RPMI8226 (cell line): Measurements from ENCODE around the gene RGL1.

Source experiments
- DNase-seq: peaks from one replicate; pipeline ENCODE4 v3.0.0-alpha.2; 2015

Gene RGL1

GRCh38 chr1:183926983-183927382, 122.1 kb downstream of the RGL1 start:
- DNase-seq, result no peak

GRCh38 chr1:183931646-183932271, 126.8 kb downstream of the RGL1 start:
- no peak for DNase-seq

GRCh38 chr1:183932412-183932811, 127.5 kb downstream of the RGL1 start:
- DNase-seq, result no peak

DNA sequence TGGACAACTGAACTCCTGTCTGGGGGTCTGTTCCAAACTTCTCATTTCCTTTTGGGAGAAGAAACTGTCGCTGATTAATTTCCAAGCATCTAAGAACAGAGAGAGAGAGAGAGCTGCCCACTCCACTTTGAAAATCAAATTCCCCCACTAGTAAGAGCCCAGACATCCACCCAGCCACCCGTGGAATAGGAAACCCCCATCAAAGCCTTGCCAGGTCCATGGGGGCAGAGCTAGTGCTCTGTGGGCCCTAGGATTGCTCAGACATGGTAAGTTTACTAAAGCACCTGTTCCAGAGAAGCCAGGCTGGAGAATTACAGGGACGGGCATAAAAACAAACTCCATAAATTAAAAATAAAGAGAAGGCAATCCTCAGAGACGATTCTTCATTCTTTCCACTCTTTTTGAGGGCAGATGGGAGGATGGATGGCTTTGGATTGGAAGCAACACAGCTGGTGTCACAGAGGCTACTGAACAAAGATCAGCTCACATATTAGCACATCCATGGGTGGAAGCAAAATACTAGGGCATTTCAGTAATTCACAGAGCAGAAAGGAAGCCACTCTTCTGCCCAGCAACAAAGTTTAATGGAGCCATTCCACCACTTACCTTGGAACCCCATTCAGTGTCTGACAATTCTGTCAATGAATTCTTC, 128.7 kb downstream of the RGL1 start:
- no peak for DNase-seq

DNA sequence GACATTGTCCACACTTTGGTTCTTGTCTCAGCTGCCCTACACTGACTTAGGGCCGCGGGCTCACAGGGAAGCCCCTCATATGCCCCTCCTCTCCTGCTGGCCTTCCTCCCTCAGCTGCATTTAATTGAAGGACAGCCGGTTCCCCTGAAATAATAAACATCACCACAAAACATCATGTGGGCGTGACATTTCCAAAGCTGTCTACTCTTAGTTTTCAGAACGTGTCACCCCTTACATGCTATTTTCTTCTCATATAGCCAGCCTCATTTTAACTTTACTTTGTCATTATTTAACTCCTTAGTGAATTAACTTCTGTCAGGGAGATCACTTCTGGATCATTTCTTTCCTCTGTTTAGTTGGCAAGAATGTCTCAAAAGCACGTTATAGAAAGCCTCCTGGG, 129.4 kb downstream of the RGL1 start:
- no peak for DNase-seq

- DNase-seq, result no peak
These were observed 131.1 kb downstream of the RGL1 start for GRCh38 chr1:183936009-183936408.

- DNase-seq, result no peak
These were observed 131.9 kb downstream of the RGL1 start for GRCh38 chr1:183936791-183937190.

- no peak for DNase-seq
These were observed 132.7 kb downstream of the RGL1 start for GRCh38 chr1:183937611-183938010.

DNA sequence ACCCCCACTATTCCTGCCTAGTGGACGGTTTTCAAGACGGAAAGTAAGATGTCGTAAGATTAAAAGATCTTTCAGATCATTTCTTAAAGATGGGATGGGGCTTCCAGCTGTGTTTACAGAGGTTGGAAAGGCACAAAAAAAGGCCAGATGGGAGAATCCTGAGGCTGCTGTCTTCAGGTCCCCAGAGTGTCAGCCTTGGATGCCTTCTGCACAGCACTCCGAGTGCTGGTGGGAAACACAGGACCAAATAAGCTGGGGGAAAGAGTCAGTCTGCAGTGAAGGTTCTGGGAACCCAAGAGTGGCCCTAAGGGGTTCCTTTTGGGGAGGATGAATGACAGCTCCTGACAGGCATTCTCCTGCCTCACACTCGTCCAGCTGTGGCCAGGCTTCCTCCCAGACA, 136.1 kb downstream of the RGL1 start:
- DNase-seq, result no peak

GRCh38 chr1:183942933-183943693, 138.2 kb downstream of the RGL1 start:
- DNase-seq, result peak; percentile 50

DNA sequence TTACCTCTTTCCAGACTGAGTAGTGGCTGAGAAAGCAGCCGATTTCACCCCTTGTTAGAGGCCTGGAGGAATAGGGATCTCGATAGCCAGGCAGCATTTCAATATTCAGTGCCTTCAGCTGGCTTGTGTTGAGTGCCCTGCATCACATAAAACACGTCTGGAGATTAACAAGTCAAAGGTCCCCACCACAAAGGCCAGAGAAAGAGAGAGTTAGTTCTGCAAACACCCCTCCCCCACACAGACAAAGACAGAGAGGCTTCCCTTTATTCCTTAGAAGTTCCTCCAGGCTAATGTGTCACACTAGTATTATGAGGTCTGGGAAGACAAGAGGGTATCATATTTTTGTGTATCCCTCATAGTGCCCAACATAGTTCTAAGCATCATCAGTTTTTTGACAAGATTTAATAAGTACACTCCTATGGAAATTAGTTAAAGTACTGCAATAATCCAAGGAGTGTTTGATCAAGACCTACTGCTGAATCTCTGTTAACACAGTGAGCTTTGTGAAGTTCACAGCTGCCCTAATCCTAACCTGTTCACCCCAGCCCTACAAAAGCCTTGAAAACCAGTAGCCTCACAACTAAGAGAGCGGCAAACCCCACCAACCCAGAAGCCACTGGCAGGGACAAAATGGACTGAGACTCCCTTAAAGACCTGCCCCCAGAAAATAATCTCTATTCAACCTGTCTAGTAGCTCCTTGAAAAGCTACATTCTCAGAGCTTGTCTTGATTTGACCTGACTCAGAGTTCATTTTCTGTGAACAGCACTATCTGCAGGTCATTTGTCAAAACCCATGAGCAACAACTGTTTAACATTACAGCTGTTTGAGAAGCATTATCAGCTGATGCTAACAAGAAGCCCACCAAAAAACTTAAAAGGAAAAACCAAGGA, 140.8 kb downstream of the RGL1 start:
- DNase-seq, result no peak

DNA sequence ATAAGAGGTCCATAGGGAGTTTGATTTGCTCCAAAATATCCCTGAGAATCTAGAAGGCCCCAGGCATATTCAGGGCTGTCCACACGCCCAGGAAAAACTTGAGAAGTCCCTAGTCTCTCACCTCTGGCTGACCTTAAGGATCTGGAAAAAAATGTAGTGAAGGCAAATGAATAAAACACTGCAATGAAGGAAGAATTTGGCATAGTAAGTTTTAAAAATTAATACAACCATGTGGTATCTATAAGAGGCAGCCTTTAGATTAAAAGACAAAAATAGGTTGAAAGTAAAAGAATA, 141.3 kb downstream of the RGL1 start:
- no peak for DNase-seq

GRCh38 chr1:183947988-183948387, 143.1 kb downstream of the RGL1 start:
- no peak for DNase-seq

- DNase-seq, result no peak
These were observed 147.2 kb downstream of the RGL1 start for GRCh38 chr1:183952101-183952500.

DNA sequence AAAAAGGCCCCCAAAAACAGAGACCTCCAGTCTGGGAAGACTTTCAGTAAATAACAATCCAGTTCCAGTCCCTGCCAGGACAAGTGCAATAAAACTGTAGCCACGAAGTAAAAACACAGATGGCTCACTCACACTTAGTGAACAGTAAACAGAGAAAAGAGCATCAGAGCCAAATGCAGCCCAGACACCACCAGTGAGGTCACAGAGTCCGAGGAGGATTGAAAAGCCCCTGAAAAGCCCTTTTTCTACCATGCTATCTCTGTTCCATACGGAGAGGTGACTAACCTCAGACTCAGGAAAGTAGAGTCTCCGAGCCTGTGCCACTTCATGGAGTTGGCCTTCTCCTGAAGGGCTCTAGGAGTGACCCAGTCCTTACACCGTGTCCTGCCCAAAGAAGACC, 148.1 kb downstream of the RGL1 start:
- DNase-seq, result no peak

GRCh38 chr1:183954496-183954895, 149.6 kb downstream of the RGL1 start:
- no peak for DNase-seq

DNA sequence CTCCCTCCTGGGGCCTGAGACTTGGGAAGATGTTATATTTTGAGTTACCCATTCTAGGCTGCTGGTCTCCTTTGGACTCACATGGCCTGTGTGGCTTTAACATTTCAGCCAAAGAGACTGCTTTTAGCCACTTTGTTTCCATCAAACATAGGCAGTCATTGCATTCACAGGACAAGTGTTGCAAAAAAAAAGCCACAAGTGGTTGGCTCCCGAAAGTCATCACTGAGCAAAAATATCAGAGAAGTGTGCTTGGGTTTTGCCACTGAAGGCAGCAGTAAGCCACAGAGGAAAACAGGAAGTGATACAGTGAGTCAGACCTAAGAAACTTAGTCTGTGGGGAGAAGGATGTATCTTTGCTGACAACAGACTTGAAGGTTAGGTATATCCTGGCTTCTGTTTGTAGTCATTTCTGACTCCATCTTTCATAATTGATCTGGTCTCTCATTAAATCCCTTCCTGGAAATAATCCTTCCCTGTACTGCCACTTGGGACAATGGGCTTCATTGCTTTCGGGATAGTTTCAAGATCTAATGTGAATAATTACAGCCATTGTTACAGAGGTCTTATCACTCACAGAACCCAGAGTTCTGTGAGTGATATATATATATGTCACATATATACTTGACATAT, 151.8 kb downstream of the RGL1 start:
- peak; percentile 93 for DNase-seq

DNA sequence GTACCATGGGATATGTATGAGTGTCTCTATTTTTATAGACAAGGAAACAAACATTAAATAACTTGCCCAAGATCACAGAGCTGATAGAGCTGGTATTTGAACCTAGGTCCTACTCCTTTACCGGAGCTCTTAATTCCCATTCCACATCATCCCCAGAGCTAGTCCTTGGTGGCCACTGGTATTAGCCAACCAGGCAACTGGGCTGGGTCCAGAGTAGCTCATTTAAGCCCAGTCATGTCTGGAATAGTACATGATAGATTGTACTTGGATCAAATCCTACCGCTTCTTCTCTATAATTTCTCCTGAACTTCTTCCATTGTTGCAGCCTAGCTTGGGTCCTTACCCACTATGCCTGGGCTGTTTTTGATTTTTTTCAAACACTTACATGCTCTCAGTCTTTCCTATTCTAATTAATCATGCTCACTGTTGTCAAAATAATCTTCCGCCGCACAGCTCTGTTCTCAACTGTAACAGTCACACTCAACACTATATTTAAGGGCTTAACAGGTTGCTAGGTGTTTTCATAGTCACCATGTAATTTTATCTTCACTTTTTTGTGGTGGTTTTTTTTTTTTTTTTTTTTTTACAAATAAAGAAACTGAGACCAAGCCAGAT, 152.4 kb downstream of the RGL1 start:
- no peak for DNase-seq

GRCh38 chr1:183958958-183959357, 154.0 kb downstream of the RGL1 start:
- no peak for DNase-seq

DNA sequence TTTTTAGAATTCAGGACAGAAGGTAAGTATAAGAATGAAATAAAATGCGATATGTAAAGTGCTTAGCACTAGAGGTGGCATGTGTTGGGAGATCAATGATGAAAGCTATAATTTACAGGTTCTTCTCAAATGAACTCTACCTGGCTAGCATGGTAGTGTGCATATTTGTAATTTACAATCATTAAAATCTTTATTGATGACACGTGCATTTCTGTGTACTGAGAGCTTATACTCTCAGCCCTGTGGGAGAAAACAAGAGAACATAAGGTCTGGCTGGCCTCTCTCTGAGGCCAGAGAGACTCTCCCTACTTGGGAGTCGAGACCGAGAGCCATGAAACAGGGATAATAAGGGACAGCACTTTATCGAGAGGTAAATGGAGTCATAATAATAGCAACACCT, 156.2 kb downstream of the RGL1 start:
- DNase-seq, result no peak

- no peak for DNase-seq
These were observed 158.0 kb downstream of the RGL1 start for GRCh38 chr1:183962903-183963302.

DNA sequence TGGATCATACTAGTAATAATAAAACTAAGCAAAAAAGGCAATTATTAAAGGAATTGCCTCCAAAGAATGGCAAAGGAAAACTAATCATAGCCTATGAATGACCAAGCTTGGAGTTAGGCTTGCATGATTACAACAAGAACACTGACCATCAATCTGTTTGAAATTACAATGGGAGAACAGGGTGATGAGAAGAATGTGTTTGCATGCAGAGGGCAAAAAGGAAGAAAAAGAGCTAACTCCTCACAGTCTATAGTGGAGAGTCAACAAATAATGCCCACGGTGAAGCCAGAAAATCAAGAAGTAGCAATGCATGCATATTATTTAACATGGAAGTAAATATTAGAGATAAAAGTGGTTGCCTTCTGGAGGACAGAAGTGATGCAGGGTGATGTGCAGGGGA, 160.8 kb downstream of the RGL1 start:
- DNase-seq, result no peak

DNA sequence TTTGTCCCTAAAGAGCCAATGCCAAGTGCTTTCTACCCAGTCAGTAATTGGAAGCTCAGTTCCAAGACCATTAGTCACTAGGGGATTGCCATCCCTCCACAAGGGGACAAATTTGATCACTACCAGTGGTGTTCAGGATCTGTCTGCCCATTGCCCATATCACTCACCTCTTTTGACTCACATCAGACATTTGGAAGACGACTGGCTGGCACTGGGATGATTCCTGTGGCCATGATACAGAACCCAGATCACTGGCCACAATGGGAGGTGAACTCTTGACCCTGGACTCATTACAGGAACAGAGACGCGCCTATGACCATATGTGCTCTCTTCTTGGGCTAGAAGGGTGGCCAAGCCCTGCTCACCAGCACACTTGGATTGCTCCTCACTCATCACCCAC, 161.6 kb downstream of the RGL1 start:
- DNase-seq, result no peak
